Spleen (tissue), 11 donors: ENCODE results near the gene MICALL2. TPM values are rescaled to one million over a fixed set of nuclear protein-coding genes. Genes with fewer than 3 reads are reported as not detected.

Experiments
- DNase-seq: peaks from one replicate; pipeline ENCODE4 v3.0.0-alpha.2; 2020
- H3K27ac ChIP-seq, 8 donors: fragments of 200-600 bp; sonication (generic) in 7 of 8; 1 replicate in 4 of 8; 2 replicates in 4 of 8; pipeline versions ENCODE4 v1.5.0 to v1.8.0; 2016 to 2021; ENCODE audit warnings: inconsistent platforms in 4 of 8, mild to moderate bottlenecking in 4 of 8, moderate library complexity in 1 of 8
- H3K27me3 ChIP-seq, 7 donors: fragments of 200-600 bp; sonication (generic) in 6 of 7; replicated peaks in 1 of 7; 1 replicate in 4 of 7; 2 replicates in 3 of 7; pipeline versions ENCODE4 v1.5.0 to v1.8.0; 2016 to 2021; ENCODE audit warnings: inconsistent platforms in 3 of 7, mild to moderate bottlenecking in 1 of 7
- H3K36me3 ChIP-seq, 6 donors: fragments of 200-600 bp; sonication (generic) in 5 of 6; 1 replicate in 4 of 6; 2 replicates in 2 of 6; pipeline versions ENCODE4 v1.5.0 to v1.8.0; 2016 to 2021; ENCODE audit warnings: inconsistent platforms in 2 of 6
- H3K4me1 ChIP-seq, 6 donors: fragments of 200-600 bp; sonication (generic) in 5 of 6; 1 replicate in 3 of 6; 2 replicates in 3 of 6; pipeline versions ENCODE4 v1.5.0 to v1.8.0; 2016 to 2021; ENCODE audit warnings: inconsistent platforms in 3 of 6
- H3K4me3 ChIP-seq, 8 donors: fragments of 200-600 bp; sonication (generic) in 7 of 8; 1 replicate in 4 of 8; 2 replicates in 4 of 8; pipeline versions ENCODE4 v1.5.0 to v1.8.0; 2016 to 2021; ENCODE audit warnings: inconsistent platforms in 4 of 8, mild to moderate bottlenecking in 4 of 8, moderate library complexity in 2 of 8
- H3K9me3 ChIP-seq, 8 donors: fragments of 200-600 bp; sonication (generic) in 7 of 8; 1 replicate in 4 of 8; 2 replicates in 4 of 8; pipeline versions ENCODE4 v1.5.0 to v1.8.0; 2016 to 2021; ENCODE audit warnings: inconsistent platforms in 4 of 8
- POLR2A ChIP-seq, 3 donors: fragments of 450-650 bp; IDR thresholded peaks; one replicate each; pipeline ENCODE4 v1.5.1; 2017; ENCODE audit warnings: antibody characterized with exemption in 3 of 3, mild to moderate bottlenecking in 1 of 3
- POLR2AphosphoS5 ChIP-seq, 3 donors: sonication (generic); formaldehyde crosslinking; IDR thresholded peaks; one replicate each; pipeline ENCODE4 v1.5.1; 2017; ENCODE audit warnings: antibody characterized with exemption in 3 of 3
- WGBS, 5 donors: extraction: QIAGEN DNeasy Blood & Tissue Kit in 3 of 5; methylation state at CpG; one replicate each; pipeline versions ENCODE4 v1.1.5 to v1.1.7; 2013 to 2018; 5-methylcytosine and 5-hydroxymethylcytosine counted together
- intact Hi-C: fragments of 100-400 bp; cut with DNase I; formaldehyde crosslinking; loops from one replicate; pipeline ENCODE4 v1.15.0; 2023; ENCODE audit warnings: low total_unique reads
- polyA plus RNA-seq, 3 donors: library from polyadenylated mRNA; stranded (reverse); fragments of 200-250 nt; gene quantifications; one replicate each; pipeline ENCODE4 v1.2.1, GENCODE V29; 2013
- total RNA-seq, 7 donors: library from RNA; depleted of rRNA in 3 of 7; stranded (reverse); fragments of >200 nt in 3 of 7; fragmentation: NEBNext Ultra II Directional in 4 of 7; extraction: Animal tissue kit (Norgen Biotek cat#: 25700) in 4 of 7; gene quantifications; one replicate each; pipeline versions ENCODE4 v1.1.0 to v1.2.1, GENCODE V29; 2016 to 2021
- TF ChIP-seq, protein P1 (sequence below), 11 experiments: fragments of 200-600 bp in 7 of 11; fragments of 450-650 bp in 4 of 11; sonication (generic) in 4 of 11; IDR thresholded peaks in 8 of 11; conservative IDR thresholded peaks in 3 of 11; 1 replicate in 7 of 11; 2 replicates in 4 of 11; pipeline versions ENCODE4 v1.4.0 to v1.8.0; 2016 to 2021; ENCODE audit warnings: antibody characterized with exemption in 11 of 11, inconsistent platforms in 4 of 11, mild to moderate bottlenecking in 1 of 11
- donor health status: healthy with polysubstance abuse.
- donor health status: DM: no; HTN: no; CAD: no; lungs with moderate emphysema.
- donor health status: DM: no; HTN: no; CAD: no.
- donor health status: Bipolar disorder and iron deficiency.
- donor health status: healthy.
- donor health status: DM: no; HTN: no; CAD: no.
- donor health status: DM: yes; HTN: yes; CAD: no.

MICALL2 gene
- total and polyA plus RNA-seq, 10 donors, result 36.3 to 361 (median 96.7) TPM

- no peaks in the 10 kb centered on the region for H3K36me3 ChIP-seq
- peaks cover 0 to 14% (median 6%) of the 10 kb centered on the region in 8 donors for H3K9me3 ChIP-seq
- no peak overlapping the region for H3K27ac ChIP-seq
- no peak for DNase-seq
- peaks cover 0 to 7% (median 0%) of the 10 kb centered on the region in 6 donors for H3K4me1 ChIP-seq
- no peak overlapping the region for H3K4me3 ChIP-seq
- intact Hi-C loops, result no loop called here
- 42 to 63% (median 47%) methylated on average over 4 to 11 of the region's 11 CpGs for WGBS, 5 donors
- TF ChIP-seq POLR2A (IDR thresholded peaks at IDR 0.05), result no peak
- no peak for TF ChIP-seq POLR2AphosphoS5 (IDR thresholded peaks at IDR 0.05)
- TF ChIP-seq, protein P1, sequence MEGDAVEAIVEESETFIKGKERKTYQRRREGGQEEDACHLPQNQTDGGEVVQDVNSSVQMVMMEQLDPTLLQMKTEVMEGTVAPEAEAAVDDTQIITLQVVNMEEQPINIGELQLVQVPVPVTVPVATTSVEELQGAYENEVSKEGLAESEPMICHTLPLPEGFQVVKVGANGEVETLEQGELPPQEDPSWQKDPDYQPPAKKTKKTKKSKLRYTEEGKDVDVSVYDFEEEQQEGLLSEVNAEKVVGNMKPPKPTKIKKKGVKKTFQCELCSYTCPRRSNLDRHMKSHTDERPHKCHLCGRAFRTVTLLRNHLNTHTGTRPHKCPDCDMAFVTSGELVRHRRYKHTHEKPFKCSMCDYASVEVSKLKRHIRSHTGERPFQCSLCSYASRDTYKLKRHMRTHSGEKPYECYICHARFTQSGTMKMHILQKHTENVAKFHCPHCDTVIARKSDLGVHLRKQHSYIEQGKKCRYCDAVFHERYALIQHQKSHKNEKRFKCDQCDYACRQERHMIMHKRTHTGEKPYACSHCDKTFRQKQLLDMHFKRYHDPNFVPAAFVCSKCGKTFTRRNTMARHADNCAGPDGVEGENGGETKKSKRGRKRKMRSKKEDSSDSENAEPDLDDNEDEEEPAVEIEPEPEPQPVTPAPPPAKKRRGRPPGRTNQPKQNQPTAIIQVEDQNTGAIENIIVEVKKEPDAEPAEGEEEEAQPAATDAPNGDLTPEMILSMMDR (IDR thresholded peaks at IDR 0.05 in 8 of 11, conservative IDR thresholded peaks at IDR 0.05 in 3 of 11), result no peak
- H3K27me3 ChIP-seq, result peaks cover 0 to 100% (median 61%) of the 10 kb centered on the region in 7 donors
Observed at GRCh38 chr7:1402791-1403637, 56.3 kb downstream of the MICALL2 start.

GRCh38 chr7:1402110-1402790, 57.0 kb downstream of the MICALL2 start:
- 78 to 92% (median 91%) methylated on average over 6 to 12 of the region's 12 CpGs for WGBS, 5 donors
- intact Hi-C loops, result no loop called here
- no peak for DNase-seq
- H3K36me3 ChIP-seq, result no peaks in the 10 kb centered on the region
- peaks cover 0 to 100% (median 55%) of the 10 kb centered on the region in 7 donors for H3K27me3 ChIP-seq
- no peak overlapping the region for H3K27ac ChIP-seq
- H3K9me3 ChIP-seq, result peaks cover 0 to 18% (median 6%) of the 10 kb centered on the region in 8 donors
- H3K4me1 ChIP-seq, result peaks cover 0 to 7% (median 0%) of the 10 kb centered on the region in 6 donors
- no peak overlapping the region for H3K4me3 ChIP-seq
- TF ChIP-seq, protein P1 (IDR thresholded peaks at IDR 0.05 in 8 of 11, conservative IDR thresholded peaks at IDR 0.05 in 3 of 11), result no peak
- TF ChIP-seq POLR2AphosphoS5 (IDR thresholded peaks at IDR 0.05) (no peak), POLR2A (IDR thresholded peaks at IDR 0.05) (no peak)

DNA sequence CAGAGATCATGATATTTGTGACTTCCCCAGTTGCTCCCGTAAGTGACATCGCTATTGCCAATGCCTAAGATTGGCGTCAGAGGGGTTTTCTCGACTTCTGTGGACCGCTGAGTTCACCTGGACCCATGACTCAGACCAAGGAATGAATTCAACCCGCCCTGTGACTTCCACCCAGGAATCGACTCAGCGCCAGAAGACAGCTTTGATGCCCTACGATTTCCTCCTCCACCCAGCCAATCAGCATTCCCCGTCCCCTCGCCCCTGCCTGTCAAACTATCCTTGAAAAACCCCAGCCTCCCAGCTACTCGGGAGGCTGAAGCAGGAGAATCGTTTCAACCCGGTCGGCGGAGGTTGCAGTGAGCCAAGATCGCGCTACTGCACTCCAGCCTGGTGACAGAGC, 58.3 kb downstream of the MICALL2 start:
- no peak for DNase-seq
- H3K36me3 ChIP-seq, result no peaks in the 10 kb centered on the region
- peaks cover 0 to 7% (median 0%) of the 10 kb centered on the region in 6 donors for H3K4me1 ChIP-seq
- intact Hi-C loops, result no loop called here
- H3K4me3 ChIP-seq, result no peak overlapping the region
- H3K9me3 ChIP-seq, result peaks cover 0 to 25% (median 9%) of the 10 kb centered on the region in 8 donors
- H3K27ac ChIP-seq, result no peak overlapping the region
- TF ChIP-seq, protein P1 (IDR thresholded peaks at IDR 0.05 in 8 of 11, conservative IDR thresholded peaks at IDR 0.05 in 3 of 11), result no peak
- no peak for TF ChIP-seq POLR2A (IDR thresholded peaks at IDR 0.05)
- no peak for TF ChIP-seq POLR2AphosphoS5 (IDR thresholded peaks at IDR 0.05)
- H3K27me3 ChIP-seq, result peaks cover 0 to 93% (median 43%) of the 10 kb centered on the region in 7 donors
- WGBS, 5 donors, result 55 to 76% (median 57%) methylated on average over 18 of the region's 18 CpGs

DNA sequence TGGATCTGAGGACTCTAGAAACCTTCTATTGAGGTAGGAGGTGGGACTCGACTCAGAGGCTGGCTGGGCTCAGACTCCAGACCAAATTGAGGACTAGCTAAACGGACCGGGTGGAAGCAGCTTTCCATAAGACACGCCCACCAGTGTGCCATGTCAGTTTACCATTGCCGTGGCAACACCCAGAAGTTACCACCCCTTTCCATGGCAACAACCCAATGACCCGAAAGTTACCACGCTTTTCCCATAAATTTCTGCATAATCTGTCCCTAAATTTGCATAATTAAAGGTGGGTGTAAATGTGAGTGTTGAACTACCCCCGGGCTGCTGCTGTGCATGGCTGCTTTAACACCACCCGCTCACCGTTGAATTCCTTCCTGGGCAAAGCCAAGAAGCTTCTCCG, 58.9 kb downstream of the MICALL2 start:
- 39 to 48% (median 43%) methylated on average over 11 of the region's 11 CpGs for WGBS, 5 donors
- intact Hi-C loops, result no loop called here
- TF ChIP-seq POLR2A (IDR thresholded peaks at IDR 0.05) (no peak), POLR2AphosphoS5 (IDR thresholded peaks at IDR 0.05) (no peak)
- TF ChIP-seq, protein P1 (IDR thresholded peaks at IDR 0.05 in 8 of 11, conservative IDR thresholded peaks at IDR 0.05 in 3 of 11), result no peak
- H3K27ac ChIP-seq, result no peak overlapping the region
- H3K36me3 ChIP-seq, result no peaks in the 10 kb centered on the region
- peaks cover 0 to 7% (median 0%) of the 10 kb centered on the region in 6 donors for H3K4me1 ChIP-seq
- H3K9me3 ChIP-seq, result peaks cover 0 to 30% (median 10%) of the 10 kb centered on the region in 8 donors
- DNase-seq, result no peak
- no peak overlapping the region for H3K4me3 ChIP-seq
- peaks cover 0 to 93% (median 39%) of the 10 kb centered on the region in 7 donors for H3K27me3 ChIP-seq
